ENCODE data around the gene KLKB1.

DNA sequence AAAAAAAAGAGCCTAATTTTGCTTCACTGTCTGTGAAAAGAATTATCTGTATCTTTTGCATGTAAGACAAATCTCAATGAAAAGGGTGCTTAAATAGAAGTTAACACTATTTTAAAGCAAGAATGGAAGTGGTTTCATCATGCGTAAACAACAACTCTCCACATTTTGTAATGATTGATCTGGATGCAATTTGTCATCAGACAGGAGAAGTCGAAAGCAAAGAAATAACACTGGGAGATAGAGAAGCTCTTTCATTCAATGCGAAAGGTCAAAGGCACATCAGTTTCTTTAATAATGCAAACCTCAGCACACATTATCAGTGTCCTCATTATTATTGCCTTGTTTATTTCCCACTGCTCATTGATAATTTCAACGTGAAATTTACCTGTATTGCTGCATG is 8.8 kb downstream of the KLKB1 start:
- TF ChIP-seq, protein P1, sequence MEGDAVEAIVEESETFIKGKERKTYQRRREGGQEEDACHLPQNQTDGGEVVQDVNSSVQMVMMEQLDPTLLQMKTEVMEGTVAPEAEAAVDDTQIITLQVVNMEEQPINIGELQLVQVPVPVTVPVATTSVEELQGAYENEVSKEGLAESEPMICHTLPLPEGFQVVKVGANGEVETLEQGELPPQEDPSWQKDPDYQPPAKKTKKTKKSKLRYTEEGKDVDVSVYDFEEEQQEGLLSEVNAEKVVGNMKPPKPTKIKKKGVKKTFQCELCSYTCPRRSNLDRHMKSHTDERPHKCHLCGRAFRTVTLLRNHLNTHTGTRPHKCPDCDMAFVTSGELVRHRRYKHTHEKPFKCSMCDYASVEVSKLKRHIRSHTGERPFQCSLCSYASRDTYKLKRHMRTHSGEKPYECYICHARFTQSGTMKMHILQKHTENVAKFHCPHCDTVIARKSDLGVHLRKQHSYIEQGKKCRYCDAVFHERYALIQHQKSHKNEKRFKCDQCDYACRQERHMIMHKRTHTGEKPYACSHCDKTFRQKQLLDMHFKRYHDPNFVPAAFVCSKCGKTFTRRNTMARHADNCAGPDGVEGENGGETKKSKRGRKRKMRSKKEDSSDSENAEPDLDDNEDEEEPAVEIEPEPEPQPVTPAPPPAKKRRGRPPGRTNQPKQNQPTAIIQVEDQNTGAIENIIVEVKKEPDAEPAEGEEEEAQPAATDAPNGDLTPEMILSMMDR (IDR thresholded peaks at IDR 0.05), result no peak
- TF ChIP-seq JUND (IDR thresholded peaks at IDR 0.05) (no peak), FOSL2 (IDR thresholded peaks at IDR 0.05; ENCODE audit: borderline replicate concordance, low read depth) (no peak), RAD21 (IDR thresholded peaks at IDR 0.05; ENCODE audit: low read length) (no peak), GABPA (IDR thresholded peaks at IDR 0.05; ENCODE audit: low read depth) (no peak), SMC3 (IDR thresholded peaks at IDR 0.05; ENCODE audit: low read depth, low read length) (no peak), MXI1 (IDR thresholded peaks at IDR 0.05; ENCODE audit: low read depth, low read length) (no peak), TAF1 (IDR thresholded peaks at IDR 0.05; ENCODE audit: borderline replicate concordance, low read depth, low read length) (no peak), RXRA (IDR thresholded peaks at IDR 0.05; ENCODE audit: borderline replicate concordance, low read depth) (no peak), RFX5 (IDR thresholded peaks at IDR 0.05; ENCODE audit: low read length) (no peak), POLR2AphosphoS5 (IDR thresholded peaks at IDR 0.05; ENCODE audit: low read depth, low read length) (no peak), EP300 (IDR thresholded peaks at IDR 0.05; ENCODE audit: borderline replicate concordance in 1 of 2, low read depth in 1 of 2, low read length in 1 of 2) (no peak), MAX (IDR thresholded peaks at IDR 0.05; ENCODE audit: low read depth) (no peak), PBX3 (IDR thresholded peaks at IDR 0.05) (no peak)

All from SK-N-SH (cell line).